Fibroblast of gingiva (primary cell): ENCODE measurements around the gene NKAIN2.

Experiments
- DNase-seq: peaks from one replicate; pipeline ENCODE4 v3.0.0-alpha.2; 2011; ENCODE audit warnings: low read depth

The NKAIN2 gene

DNA sequence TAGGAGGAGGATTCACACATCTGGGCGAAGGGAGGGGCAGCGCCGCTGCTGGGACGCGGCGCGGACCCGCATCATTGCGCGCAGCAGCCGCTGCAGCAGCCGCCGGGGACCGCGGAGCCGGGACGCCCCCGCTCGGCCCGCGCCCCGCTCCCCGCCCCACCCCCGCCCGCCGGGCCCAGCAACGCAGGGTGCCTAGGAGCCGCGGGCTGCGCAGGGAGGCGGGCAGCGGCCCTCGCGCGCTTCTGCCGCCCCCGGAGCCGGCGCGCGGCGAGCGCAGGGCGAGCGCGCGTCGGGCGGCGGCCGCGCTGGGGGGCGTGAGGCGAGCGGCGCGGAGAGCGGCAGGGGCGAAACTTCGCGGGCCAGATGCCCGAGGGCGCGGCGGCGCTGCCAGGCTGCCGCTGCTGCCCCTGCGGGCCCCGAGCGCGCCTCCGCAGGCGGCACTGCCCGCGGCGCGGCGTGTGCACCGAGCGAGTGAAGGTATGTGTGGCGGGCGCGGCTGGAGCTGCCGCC, at the start of gene NKAIN2:
Gene NKAIN2 (plus strand): TSS at position 362 of the 510 bp plus-strand sequence.
- no peak for DNase-seq

DNA sequence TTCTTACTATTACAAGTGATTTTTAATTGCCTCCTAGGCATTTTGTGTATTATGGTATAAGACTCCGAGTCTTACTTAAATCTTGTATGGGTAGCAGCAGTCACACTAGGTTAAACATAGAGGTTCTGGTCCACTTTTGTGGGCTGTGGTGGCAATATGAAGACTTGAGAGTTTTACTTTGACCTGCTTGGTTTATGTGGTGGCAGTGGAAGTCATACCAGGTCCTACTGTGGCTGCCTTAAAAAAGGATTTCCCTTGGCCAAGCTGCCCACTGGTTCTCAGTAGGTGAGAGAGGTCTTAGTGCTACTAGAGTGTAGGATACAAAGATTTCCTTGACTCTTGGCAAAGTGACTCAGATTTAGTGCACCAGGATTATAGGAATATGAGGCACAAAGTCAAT, 44.2 kb upstream of the NKAIN2 start:
- DNase-seq, result no peak

DNA sequence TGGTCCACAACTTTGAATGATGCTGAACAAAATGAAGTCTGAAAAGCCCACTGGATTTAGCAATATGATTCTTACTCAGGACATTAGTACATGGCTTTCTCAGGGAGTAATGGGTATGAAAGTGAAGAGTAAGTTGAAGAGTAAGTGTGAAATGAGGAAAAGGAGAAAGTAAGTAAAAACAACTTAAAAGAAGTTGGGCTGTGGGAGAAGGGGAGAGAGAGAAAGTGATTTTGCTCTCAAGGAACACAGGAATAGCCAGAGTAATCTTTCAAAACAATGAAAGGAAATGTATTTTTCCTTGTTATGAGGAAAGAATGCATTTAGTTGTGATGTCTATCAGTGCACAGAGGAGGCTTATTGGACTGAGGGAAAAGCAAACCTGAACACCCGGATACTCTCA, 39.8 kb upstream of the NKAIN2 start:
- no peak for DNase-seq

DNA sequence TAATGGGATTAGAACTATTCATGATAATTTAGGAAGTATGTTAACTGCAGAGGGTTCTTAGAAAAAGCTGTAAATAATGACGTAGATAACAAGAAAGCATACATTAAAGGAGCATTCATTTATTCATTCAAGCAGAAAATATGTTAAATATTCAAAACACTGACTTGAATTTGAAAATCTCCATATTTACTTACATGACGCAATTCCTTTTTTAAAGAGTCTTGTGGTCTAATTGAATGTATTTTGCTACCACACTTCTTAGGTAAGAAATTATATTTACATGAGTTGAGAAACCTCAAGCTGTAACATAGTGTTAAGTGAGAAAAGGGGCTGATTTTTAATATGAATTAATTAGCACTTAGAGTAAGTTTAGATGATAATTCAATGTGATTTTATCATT, 38.9 kb upstream of the NKAIN2 start:
- DNase-seq, result no peak

DNA sequence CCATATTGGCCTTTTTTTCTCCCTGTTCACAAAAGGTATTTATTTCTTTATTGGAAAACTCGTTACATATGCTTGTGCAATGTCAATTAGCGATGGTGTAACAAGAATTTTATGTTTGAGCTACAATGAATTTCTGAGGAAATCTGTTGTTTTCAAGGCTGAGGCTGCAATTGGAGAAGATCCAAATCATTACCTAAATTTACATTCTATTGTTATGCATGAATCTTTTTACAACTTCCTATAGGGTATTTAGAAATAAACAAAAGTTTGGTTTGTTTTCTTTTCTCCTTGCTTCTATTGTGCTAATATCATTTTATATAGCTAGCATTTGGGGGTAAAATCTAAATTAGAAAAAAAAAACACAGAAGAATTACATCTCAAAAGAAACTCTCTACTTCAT, 34.7 kb upstream of the NKAIN2 start:
- DNase-seq, result no peak

DNA sequence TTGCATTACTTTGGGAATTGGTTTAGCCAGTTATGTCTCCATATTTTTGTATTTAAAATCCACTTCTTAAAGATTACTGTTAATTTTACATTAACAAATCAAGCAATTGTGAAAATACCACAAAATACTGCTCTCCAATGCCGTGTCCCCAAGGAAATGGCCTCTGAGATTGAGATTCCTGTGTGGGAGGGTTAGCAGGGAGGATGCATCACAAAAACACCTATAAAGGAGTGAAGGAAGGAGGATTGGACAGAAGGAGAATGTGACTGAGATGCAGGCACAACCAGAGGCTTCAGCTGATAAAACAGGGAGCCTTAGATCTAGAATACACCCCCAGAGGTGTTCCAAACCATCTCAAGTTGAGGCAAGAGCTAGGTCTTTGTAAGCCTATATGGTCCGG, 34.2 kb upstream of the NKAIN2 start:
- no peak for DNase-seq

DNA sequence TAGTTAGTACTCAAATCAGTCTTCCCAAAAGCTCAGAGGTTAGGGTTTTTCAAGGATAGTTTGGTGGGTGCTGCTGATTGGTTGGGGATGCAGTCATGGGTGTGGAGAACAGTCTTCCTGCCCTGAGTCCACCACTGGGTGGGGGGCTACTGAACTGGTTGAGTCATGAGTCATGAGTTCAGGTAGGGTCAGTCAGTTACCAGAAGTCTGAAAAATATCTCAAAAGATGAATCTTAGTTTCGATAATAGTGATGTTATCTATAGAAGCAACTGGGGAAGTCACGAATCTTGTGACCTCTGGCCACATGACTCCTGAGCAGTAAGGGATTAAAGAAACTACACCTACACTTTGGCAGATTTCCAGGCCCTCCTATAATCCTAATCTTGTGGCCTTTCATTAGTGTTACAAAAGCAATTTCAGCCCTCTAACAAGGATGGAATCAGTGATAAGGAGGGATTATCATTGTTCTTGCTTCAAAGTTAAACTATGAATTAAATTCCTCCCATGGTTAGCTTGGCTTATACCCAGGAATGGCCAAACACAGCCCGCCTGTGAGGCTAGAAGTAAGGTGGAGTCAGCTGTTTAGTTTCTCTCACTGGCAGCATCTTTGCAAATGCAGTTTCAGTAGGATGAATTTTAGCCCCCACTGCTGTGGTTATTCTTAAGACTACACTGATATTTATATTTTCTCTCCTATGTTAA, 33.3 kb upstream of the NKAIN2 start:
- no peak for DNase-seq

DNA sequence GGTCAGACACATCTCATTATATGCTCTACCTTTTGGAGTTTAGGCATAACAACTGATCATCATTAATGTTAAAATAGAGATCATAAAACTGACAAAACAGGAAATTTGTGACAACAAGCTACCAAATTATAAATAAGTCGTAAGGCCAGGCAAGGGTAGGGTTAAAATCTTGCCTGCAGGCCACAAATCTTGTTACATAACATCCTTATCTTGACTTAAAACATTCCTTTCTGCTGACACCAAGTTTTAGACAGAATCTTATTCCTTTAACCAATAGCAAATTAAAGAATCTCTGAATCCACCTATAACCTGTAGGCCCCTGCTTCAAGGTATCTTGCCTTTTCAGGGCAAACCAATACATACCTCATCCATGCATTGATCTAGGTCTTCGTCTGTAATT, 32.5 kb upstream of the NKAIN2 start:
- no peak for DNase-seq

DNA sequence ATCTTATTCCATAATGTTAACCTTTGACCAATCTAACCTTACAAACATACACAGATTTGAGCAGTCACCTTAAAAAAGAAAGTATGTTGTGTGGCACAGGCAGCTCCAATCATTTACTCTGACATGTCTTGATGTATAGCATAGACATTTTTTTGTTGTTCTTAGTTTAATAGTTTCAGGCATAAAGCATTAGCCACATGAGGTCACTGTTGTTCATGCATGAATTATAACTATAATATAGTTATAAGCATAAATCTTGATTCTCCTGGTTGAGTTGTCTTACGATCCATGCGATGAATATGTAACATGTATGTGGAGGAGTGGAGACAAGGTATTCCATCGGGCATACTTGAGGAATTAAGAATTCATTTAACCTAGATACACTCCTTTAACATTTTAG, 26.1 kb upstream of the NKAIN2 start:
- no peak for DNase-seq

DNA sequence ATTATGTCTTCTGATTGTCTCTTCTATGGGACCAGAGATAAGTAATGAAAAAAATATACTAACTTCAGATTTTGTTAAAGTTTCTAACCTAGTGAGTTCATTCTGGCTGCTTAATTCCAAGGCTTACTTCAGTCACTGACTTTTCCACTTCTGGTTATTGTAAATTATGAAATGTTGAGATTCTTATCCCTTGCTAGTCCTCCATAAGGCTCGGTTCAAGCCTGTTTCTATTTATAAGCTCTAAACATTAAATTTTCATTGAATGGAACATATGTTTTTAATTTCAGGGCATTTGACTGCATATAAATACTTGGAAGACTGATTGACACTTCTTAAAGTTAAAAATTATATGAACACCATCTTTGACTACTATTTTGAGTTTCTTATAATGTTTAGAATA, 23.6 kb upstream of the NKAIN2 start:
- DNase-seq, result no peak

DNA sequence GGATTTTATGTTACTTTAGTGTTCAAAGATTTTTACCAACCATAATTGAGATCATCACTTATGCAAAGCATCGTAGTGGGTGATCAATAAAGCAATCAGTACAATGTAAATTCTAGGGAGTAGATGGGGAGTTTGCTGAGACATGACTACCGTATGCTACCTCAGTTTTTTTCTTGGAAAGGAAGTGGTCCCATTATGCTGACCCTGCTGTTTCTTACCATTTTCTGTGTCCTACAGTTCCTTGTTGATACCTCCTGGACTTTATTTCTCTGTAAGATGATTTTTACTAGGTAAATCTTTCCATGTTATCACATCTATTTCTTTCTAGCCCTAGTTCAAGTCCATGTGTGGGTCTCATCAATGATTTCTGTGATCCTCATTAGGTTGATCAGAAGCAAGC, 19.3 kb upstream of the NKAIN2 start:
- DNase-seq, result no peak

DNA sequence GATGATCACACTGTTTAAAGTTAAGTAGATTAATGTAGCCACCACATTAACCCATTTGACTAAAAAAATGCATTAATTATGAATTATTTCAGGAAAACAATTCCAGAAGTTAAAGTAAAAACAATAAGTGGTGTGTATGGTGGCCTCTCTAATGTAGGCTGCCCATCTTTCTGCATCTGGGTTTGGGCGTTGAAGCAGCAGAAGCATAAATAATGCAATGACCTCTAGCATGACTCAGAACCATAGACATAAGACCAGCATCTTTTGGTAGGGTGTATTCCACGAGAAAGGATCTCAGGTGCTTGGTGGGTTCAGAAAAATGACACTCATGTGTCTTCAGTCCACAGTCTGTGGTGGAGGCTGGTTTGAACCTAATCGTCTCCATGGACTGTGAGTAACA, 18.6 kb upstream of the NKAIN2 start:
- no peak for DNase-seq

DNA sequence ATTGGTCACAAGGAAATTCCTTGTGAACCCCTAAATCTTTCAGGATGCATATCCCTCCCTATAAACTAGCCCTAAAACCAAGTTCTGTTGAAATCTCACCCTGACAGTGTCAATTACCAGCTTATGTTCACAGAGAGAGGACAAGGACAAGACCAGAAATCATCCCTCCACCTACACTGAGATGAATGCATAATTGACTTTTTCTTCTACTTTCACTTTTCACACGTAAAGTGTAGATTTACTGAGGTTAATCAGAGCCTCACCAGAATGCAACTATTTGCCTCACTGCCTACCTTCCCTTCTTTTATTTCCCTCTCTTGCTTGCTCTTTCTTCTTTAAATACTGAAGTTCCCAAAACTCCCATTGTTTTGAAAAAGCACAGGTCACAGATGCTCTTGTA, 15.3 kb upstream of the NKAIN2 start:
- no peak for DNase-seq

DNA sequence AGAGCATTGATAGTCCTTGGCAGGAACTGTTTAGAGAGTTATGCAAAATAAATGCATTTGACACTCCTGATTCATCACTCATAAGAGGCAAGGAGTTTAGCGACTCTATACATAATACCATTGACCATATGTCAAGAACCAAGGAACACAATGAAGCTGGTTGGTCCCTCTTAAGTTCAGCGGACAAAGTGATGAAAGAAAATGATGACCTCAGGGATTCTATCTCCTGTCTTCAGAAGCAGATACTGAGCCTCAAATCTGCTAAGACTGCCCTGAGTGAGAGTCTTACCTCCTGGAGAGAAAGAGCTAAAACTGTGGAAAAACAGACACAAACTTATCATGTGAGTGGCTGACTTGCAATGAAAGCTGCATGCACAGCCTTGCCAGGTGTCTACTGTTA, 9.5 kb upstream of the NKAIN2 start:
- no peak for DNase-seq

DNA sequence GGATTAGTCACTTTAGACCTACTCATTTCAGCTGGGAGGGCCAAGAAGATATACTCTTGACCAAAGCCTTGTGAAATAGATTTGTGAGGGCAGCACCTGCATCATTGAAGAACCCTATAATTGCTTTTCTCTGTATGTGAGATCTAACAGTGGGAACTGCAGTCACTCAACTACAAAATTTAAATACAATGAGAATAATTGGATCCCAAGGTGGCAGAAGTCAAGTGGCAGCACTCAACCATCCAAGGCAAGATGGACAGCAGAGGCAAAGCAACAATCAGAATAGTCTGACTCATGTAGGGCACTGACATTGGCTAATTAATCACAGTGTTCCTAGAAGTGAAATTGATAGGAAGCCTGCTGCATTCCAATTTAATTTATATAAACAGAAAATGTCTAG, 8.9 kb upstream of the NKAIN2 start:
- no peak for DNase-seq

DNA sequence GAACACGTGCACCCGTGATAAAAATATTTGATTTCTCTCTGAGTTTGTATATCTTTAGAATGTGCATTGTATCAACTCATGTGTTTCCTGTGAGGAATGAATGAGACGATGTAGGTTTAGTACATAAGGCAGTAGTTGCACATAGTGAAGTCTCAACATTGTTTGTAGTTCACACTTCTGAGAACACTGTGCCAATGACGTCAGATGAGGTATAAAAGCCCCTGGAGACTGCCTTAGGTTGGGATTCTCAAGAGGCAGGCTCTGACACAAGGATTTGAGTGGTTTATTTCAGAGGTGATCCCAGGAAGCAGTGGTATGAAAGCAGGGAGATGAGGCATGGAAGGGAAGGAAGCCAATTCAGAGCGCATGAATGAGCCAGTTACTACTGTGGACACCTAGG, 2.6 kb upstream of the NKAIN2 start:
- DNase-seq, result no peak

DNA sequence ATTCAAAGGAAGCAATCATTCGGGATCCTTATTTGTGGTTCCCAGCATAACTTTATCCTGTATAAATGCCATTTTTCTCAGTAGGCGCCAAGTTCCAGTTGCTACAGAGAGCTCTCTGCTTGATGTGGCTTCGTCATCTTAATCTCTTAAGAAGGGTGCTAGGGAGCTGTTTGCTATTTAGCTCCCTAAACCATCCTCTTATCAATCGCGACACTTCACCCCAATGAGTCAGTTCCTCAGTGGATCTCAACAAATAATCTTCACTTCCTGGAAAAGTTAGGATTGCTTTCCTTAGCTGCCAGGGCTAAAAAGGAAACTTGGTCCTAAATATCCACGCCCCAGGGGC, 1.3 kb upstream of the NKAIN2 start:
- DNase-seq, result no peak

DNA sequence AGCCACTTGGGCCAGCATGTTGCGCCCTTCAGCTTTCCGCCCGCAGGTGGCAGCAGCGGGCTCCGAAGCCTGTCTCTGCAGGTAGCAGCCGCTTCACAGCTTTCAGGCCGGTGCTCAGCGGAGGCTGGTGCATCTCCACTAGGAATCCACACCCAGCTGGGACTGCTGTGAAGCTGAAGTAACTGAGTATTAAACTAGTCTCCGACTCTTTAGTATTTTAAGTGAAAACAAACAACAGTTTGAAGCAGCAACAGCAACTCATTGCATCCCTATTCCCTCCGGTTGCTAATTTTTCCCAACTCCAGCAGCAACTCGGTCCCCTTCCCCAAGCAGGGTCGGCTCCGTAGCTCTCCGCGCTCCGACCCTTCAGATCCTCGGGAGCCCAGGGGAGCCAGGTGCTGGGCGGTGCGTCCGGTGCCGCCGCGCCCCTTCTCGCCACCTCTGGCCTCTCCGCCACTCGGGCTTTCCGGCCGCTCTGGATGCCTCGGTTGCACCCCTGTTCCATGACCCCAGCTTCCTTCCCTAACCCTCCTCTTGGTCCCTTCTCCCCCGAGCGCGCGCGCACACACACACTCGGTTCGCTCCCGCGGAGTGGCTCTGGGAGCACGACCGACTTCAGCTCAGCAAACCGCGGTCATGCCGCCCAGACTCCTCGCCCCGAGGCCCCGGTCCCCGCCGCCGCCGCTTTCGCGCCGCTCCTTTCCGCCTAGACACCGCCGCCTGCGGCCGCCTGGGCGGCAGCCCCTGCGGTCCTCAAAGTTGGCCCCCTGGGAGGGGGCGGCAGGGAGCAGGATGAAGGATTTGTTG, 765 bp upstream of the NKAIN2 start:
- DNase-seq, result peak; percentile 49

DNA sequence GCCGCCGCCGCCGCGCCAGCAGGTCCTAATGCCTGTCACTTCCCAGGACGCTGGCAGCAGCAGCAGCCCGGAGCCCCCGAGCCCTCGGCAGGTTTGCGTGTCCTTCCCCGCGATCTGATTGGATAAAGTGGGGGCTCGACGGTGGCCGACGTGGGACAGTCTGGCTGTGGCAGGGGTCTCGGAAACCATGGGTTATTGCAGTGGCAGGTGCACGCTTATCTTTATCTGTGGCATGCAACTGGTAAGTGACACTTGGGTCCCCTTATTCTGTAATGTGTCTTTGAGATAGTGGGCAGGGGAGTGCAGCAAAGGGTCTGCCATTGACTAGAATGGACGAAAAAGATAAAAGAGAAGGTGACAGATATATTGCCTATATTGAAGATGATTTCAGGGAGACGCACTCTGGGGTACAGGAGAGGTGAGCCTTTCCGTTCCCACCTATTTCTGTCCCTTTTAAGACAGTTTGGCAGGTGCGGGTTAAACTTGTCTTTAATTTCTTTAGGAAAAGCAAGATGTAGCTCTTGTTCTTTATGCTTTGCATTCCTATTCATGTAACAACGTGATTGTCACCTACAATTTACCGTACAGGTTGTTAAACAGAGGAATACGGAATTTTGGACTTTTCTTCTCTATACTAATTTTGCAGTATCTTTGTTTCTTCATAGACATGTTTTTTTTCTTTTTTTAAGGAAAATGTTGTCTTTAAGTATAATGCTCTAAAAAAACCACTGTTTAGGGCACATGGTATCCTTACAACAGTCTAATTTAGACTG, 535 bp downstream of the NKAIN2 start:
- no peak for DNase-seq

DNA sequence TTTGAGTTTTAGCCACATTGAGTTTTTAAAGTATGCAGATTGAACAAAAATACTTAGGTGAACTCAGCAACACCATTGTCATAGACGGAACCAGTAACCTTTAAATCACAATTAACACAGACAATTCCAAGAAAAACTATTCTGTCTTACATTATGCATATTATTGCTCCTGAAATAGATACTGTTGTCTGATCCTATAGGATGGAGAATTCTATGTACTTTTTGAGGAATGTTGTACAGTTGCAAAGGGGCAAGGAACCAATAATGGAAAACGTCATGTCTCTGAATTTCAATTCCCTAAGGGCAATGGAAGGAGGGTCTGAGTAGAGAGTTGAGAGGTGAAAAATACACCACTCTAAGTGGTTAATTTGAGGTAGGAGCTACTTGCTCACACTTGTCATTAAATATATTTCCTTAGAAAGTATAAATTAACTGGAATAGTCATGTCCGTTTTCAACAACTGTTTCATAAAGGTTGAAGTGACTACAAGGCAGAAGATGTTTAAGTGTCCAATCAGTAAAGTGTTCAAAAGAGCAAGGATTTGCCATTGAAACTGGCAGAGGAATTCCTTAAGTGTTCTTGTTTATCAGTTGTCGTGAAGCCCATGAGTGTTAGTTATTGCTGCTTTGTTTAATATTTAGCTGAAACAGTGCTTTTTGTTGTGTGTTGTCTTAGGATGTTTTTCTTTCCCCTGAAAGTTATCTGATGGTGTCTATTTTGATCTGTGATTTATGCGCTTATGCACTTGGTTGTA, 1.3 kb downstream of the NKAIN2 start:
- no peak for DNase-seq

DNA sequence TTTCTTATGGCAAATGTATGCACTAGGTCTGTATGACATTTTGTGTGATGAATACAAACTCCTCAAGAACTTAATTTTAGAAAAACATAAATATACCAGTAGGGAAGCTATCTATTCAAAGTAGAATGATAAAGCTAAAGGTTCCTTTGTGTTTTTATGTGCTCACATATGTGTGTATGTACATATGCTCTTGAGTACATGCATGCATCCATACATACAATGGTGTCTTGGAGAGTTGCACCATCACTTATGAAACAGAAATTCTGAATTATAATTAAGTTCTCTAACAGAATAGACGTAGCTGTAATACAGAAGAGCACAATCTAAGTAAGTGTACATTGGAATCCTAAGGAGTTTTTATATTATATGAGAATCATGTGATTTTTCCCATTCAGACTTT, 2.3 kb downstream of the NKAIN2 start:
- no peak for DNase-seq

DNA sequence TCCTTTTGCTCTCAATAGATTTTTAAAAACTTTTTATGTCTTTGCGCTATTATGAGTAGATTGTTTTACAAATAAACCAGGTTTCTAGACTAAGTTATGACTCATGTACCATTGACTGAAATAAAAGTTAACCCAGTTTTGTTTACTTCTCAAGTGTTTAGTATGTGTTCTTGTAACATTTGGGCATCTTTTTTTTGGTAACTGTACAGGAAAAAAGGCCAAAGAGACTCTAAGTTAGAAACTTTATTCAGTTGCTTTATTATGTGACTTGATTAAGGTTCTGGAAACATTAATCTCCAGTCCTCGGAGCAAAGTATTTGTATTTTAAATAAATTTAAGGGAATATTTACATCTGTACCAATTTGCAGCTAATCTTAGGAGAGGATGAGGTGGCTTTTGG, 2.9 kb downstream of the NKAIN2 start:
- no peak for DNase-seq
